OCI-LY7 (cell line): ENCODE measurements around the gene SLC16A3. TPM values are rescaled to one million over a fixed set of nuclear protein-coding genes. Genes with fewer than 3 reads are reported as not detected.

ENCODE experiments used
- BruUV-seq: library from RNA; stranded (reverse); fragments of 400-500 nt; replicated peaks from 2 replicates; lab custom pipeline; 2021; lab: Mats Ljungman, UMichigan
- CTCF ChIA-PET: fragments of 300-600 bp; sonication (Branson Sonifier 250); formaldehyde crosslinking; loops from one replicate; lab custom pipeline; 2022; ENCODE audit warnings: antibody characterized with exemption; ENCODE audit not compliant: unreplicated experiment; lab: Charles Lee
- POLR2A ChIA-PET: fragments of 300-600 bp; sonication (Branson Sonifier 250); formaldehyde crosslinking; loops from one replicate; lab custom pipeline; 2022; ENCODE audit warnings: antibody characterized with exemption; lab: Charles Lee
- DNase-seq: peaks from one replicate; pipeline ENCODE4 v3.0.0-alpha.2; 2015; ENCODE audit warnings: low spot score
- H2AFZ ChIP-seq: fragments of 200-600 bp; sonication (generic), shearing (Covaris generic); 2 replicates; pipeline ENCODE4 v1.6.1; 2014; ENCODE audit warnings: mild to moderate bottlenecking, antibody characterized with exemption, low read length, moderate library complexity
- H3K27ac ChIP-seq: fragments of 200-600 bp; sonication (generic); 2 replicates; pipeline ENCODE4 v1.5.1; 2014; ENCODE audit warnings: mixed run types, low read depth, mild to moderate bottlenecking, moderate library complexity, low read length, inconsistent platforms; ENCODE audit not compliant: poor library complexity, severe bottlenecking
- H3K36me3 ChIP-seq: fragments of 200-600 bp; sonication (generic); 2 replicates; pipeline ENCODE4 v1.6.1; 2014; ENCODE audit warnings: mild to moderate bottlenecking, antibody characterized with exemption, low read length, moderate library complexity, mixed read lengths; ENCODE audit not compliant: insufficient read depth
- H3K4me1 ChIP-seq: fragments of 200-600 bp; sonication (generic); 2 replicates; pipeline ENCODE4 v1.5.1; 2014; ENCODE audit warnings: mild to moderate bottlenecking, low read length; ENCODE audit not compliant: insufficient read depth, poor library complexity, severe bottlenecking
- H3K4me2 ChIP-seq: fragments of 200-600 bp; sonication (generic); 2 replicates; pipeline ENCODE4 v1.6.1; 2014; ENCODE audit warnings: mild to moderate bottlenecking, low read length
- H3K4me3 ChIP-seq: fragments of 200-600 bp; sonication (generic); 2 replicates; pipeline ENCODE4 v1.5.1; 2014; ENCODE audit warnings: mild to moderate bottlenecking, low read depth, low read length; ENCODE audit not compliant: poor library complexity, severe bottlenecking
- H3K79me2 ChIP-seq: fragments of 200-600 bp; sonication (generic); 2 replicates; pipeline ENCODE4 v1.6.1; 2016; ENCODE audit warnings: low read depth, mild to moderate bottlenecking, low read length, moderate library complexity, mixed read lengths; ENCODE audit not compliant: insufficient read depth
- H3K9me2 ChIP-seq: fragments of 200-600 bp; sonication (generic); 2 replicates; pipeline ENCODE4 v1.6.1; 2016; ENCODE audit warnings: mild to moderate bottlenecking, low read length, mixed read lengths; ENCODE audit not compliant: insufficient read depth
- H3K9me3 ChIP-seq: fragments of 200-600 bp; sonication (generic); 2 replicates; pipeline ENCODE4 v1.6.1; 2014; ENCODE audit warnings: mild to moderate bottlenecking, mixed run types, low read length, mixed read lengths
- H4K20me1 ChIP-seq: fragments of 200-600 bp; sonication (generic); 2 replicates; pipeline ENCODE4 v1.6.1; 2014; ENCODE audit warnings: mild to moderate bottlenecking, antibody characterized with exemption, low read length, moderate library complexity, mixed read lengths; ENCODE audit not compliant: insufficient read depth
- CTCF ChIP-seq: fragments of 200-600 bp; sonication (generic); conservative IDR thresholded peaks from 2 replicates; pipeline ENCODE4 v1.5.1; 2014; ENCODE audit warnings: mild to moderate bottlenecking, antibody characterized with exemption, low read length, moderate library complexity, mixed read lengths
- EZH2phosphoT487 ChIP-seq: fragments of 200-600 bp; sonication (generic); IDR thresholded peaks from 2 replicates; pipeline ENCODE4 v1.6.1; 2018; ENCODE audit warnings: low read depth, borderline replicate concordance, mild to moderate bottlenecking, mixed run types, antibody characterized with exemption, low read length, moderate library complexity, mixed read lengths
- intact Hi-C: fragments of 100-400 bp; cut with micrococcal nuclease; formaldehyde crosslinking; loops from one replicate; pipeline ENCODE4 v1.10.0; 2022; ENCODE audit not compliant: unreplicated experiment
- total RNA-seq, 2 experiments: library from RNA; depleted of rRNA in 1 of 2; stranded (reverse); fragments of >200 nt in 1 of 2; shearing (Covaris generic) in 1 of 2; gene quantifications; 2 replicates each; pipeline ENCODE4 v1.2.3, GENCODE V29; 2014 to 2022

The SLC16A3 gene
- total RNA-seq, 2 experiments from 2014 or later: 21.6 to 55.0 TPM

GRCh38 chr17:82269882-82270500 lies 41.1 kb downstream of the SLC16A3 start:
- peaks cover 69% of the 10 kb centered on the region for H3K79me2 ChIP-seq
- H3K9me2 ChIP-seq: no peaks in the 10 kb centered on the region
- no peak overlapping the region for H3K4me3 ChIP-seq
- BruUV-seq: no TSS peak
- H2AFZ ChIP-seq: no peak overlapping the region
- H3K4me2 ChIP-seq: no peak overlapping the region
- CTCF ChIA-PET: no interaction called here
- no peak overlapping the region for H3K27ac ChIP-seq
- no peak for DNase-seq
- H4K20me1 ChIP-seq: peaks cover 24% of the 10 kb centered on the region
- peaks cover 17% of the 10 kb centered on the region for H3K4me1 ChIP-seq
- H3K36me3 ChIP-seq: peaks cover 71% of the 10 kb centered on the region
- POLR2A ChIA-PET: no interaction called here
- H3K9me3 ChIP-seq: no peaks in the 10 kb centered on the region
- TF ChIP-seq EZH2phosphoT487: no peak
- TF ChIP-seq CTCF: no peak
- intact Hi-C loops: no loop called here

GRCh38 chr17:82270651-82271050 lies 41.8 kb downstream of the SLC16A3 start:
- no peak for DNase-seq
- Histone ChIP-seq H3K9me3 (no peaks in the 10 kb centered on the region), H3K4me1 (peaks cover 17% of the 10 kb centered on the region), H3K9me2 (no peaks in the 10 kb centered on the region), H3K4me2 (no peak overlapping the region), H3K36me3 (peaks cover 65% of the 10 kb centered on the region), H3K4me3 (no peak overlapping the region), H3K27ac (no peak overlapping the region), H4K20me1 (peaks cover 24% of the 10 kb centered on the region), H3K79me2 (peaks cover 69% of the 10 kb centered on the region), H2AFZ (no peak overlapping the region)
- intact Hi-C loops: no loop called here
- CTCF ChIA-PET: no interaction called here
- no TSS peak for BruUV-seq
- no peak for TF ChIP-seq CTCF
- TF ChIP-seq EZH2phosphoT487: no peak
- POLR2A ChIA-PET: no interaction called here

- Histone ChIP-seq H2AFZ (no peak overlapping the region), H3K27ac (no peak overlapping the region), H3K4me3 (no peak overlapping the region), H3K9me3 (no peaks in the 10 kb centered on the region), H3K4me1 (peaks cover 17% of the 10 kb centered on the region), H3K36me3 (peaks cover 57% of the 10 kb centered on the region), H3K4me2 (peak overlapping the region; percentile 81; the same call in 1 of the 2 replicates), H4K20me1 (peaks cover 24% of the 10 kb centered on the region), H3K79me2 (peaks cover 64% of the 10 kb centered on the region), H3K9me2 (no peaks in the 10 kb centered on the region)
- TSS peak; percentile 38 for BruUV-seq
- ChIA-PET POLR2A (no interaction called here), CTCF (no interaction called here)
- no peak for DNase-seq
- intact Hi-C loops: no loop called here
- TF ChIP-seq CTCF (no peak), EZH2phosphoT487 (no peak)
These were observed 42.6 kb downstream of the SLC16A3 start for GRCh38 chr17:82271401-82271800.
